K562 (cell line): ENCODE measurements around the gene TFRC. TPM values are rescaled to one million over a fixed set of nuclear protein-coding genes. Genes with fewer than 3 reads are reported as not detected.

Source experiments
- BRF1 ChIP-seq: IDR thresholded peaks from 3 replicates; pipeline ENCODE4 v1.6.1; 2011; ENCODE audit warnings: borderline replicate concordance, mild to moderate bottlenecking; ENCODE audit not compliant: insufficient read length; ENCODE audit errors: extremely low read depth
- CHCHD3 ChIP-seq: fragments of 250-450 bp; sonication (Bioruptor Pico); IDR thresholded peaks from 2 replicates; pipeline ENCODE4 v2.1.2; 2022; ENCODE audit warnings: mild to moderate bottlenecking
- HDAC8 ChIP-seq: fragments of 450-650 bp; IDR thresholded peaks from 2 replicates; pipeline ENCODE4 v1.6.1; 2016; ENCODE audit warnings: mild to moderate bottlenecking, missing genetic modification characterization, moderate library complexity, missing compliant biosample characterization
- HOXB6 ChIP-seq: fragments of 250-450 bp; sonication (Bioruptor Pico); IDR thresholded peaks from 2 replicates; pipeline ENCODE4 v1.5.1; 2022; ENCODE audit warnings: mild to moderate bottlenecking, borderline replicate concordance
- KLF13 ChIP-seq: fragments of 450-650 bp; IDR thresholded peaks from 2 replicates; pipeline ENCODE4 v1.6.1; 2016; ENCODE audit warnings: missing genetic modification characterization, low read depth, mild to moderate bottlenecking, missing compliant biosample characterization, moderate library complexity, borderline replicate concordance
- MEF2D ChIP-seq: conservative IDR thresholded peaks from 2 replicates; pipeline ENCODE4 v1.6.1; 2016; ENCODE audit warnings: low read depth, missing genetic modification characterization, missing compliant biosample characterization
- MXI1 ChIP-seq: IDR thresholded peaks from 2 replicates; pipeline ENCODE4 v1.6.1; 2011; ENCODE audit warnings: low read depth, mild to moderate bottlenecking, improper control_type of control experiment, low read length
- POLR3A ChIP-seq: IDR thresholded peaks from 2 replicates; pipeline ENCODE4 v1.6.1; 2011; ENCODE audit warnings: borderline replicate concordance, mild to moderate bottlenecking, moderate library complexity; ENCODE audit not compliant: insufficient read length, insufficient read depth; ENCODE audit errors: extremely low read depth
- STAT5B ChIP-seq: fragments of 250-450 bp; sonication (Bioruptor Pico); IDR thresholded peaks from 2 replicates; pipeline ENCODE4 v1.8.0; 2021; ENCODE audit warnings: mild to moderate bottlenecking, inconsistent platforms
- TEAD2 ChIP-seq: fragments of 450-650 bp; IDR thresholded peaks from 2 replicates; pipeline ENCODE4 v1.6.1; 2016; ENCODE audit warnings: missing genetic modification characterization, control low read depth, missing compliant biosample characterization
- ZBTB1 ChIP-seq: sonication (generic); formaldehyde crosslinking; IDR thresholded peaks from 2 replicates; pipeline ENCODE4 v1.8.1; 2023; ENCODE audit warnings: missing genetic modification reagents, low read depth, mild to moderate bottlenecking, borderline replicate concordance
- ZEB2 ChIP-seq: fragments of 450-650 bp; IDR thresholded peaks from 2 replicates; pipeline ENCODE4 v1.6.1; 2016
- ZNF316 ChIP-seq: fragments of 450-650 bp; IDR thresholded peaks from 2 replicates; pipeline ENCODE4 v1.6.1; 2016
- polyA plus RNA-seq, 8 experiments: library from polyadenylated mRNA; depleted of rRNA in 4 of 8; stranded (reverse) in 5 of 8; unstranded in 3 of 8; fragments of >200 nt; fragmentation: Nextera tagmentation in 2 of 8; fragmentation: Illumina TruSeq in 1 of 8; extraction: Ambion mirVana in 2 of 8; extraction: Trizol in 1 of 8; gene quantifications; 2 replicates each; pipeline versions ENCODE4 v1.2.1 to v1.2.3, GENCODE V29; 2011 to 2014; ENCODE audit warnings: inconsistent platforms in 1 of 8, missing spikeins in 1 of 8
- total RNA-seq, 7 experiments: library from RNA; depleted of rRNA in 6 of 7; stranded (reverse); fragments of >200 nt in 6 of 7; fragmentation: Illumina TruSeq in 2 of 7; extraction: Trizol in 2 of 7; gene quantifications; 2 replicates each; pipeline versions ENCODE4 v1.2.1 to v1.2.3, GENCODE V29; 2011 to 2021; ENCODE audit warnings: low replicate concordance in 1 of 7
- TF ChIP-seq, protein P1 (sequence below), 2 experiments: IDR thresholded peaks; 2 replicates each; pipeline ENCODE4 v1.6.1; 2012; ENCODE audit warnings: improper control_type of control experiment in 2 of 2, low read depth in 2 of 2, low read length in 2 of 2, borderline replicate concordance in 1 of 2
- TF ChIP-seq, protein P2 (sequence below): fragments of 450-650 bp; IDR thresholded peaks from 2 replicates; pipeline ENCODE4 v1.6.1; 2016; ENCODE audit warnings: mild to moderate bottlenecking
- TF ChIP-seq, protein P3 (sequence below), 2 experiments: fragments of 450-650 bp; conservative IDR thresholded peaks; 2 replicates each; pipeline ENCODE4 v1.6.1; 2017; ENCODE audit warnings: mild to moderate bottlenecking in 2 of 2, moderate library complexity in 2 of 2
- TF ChIP-seq, protein P4 (sequence below): sonication (generic); formaldehyde crosslinking; IDR thresholded peaks from 2 replicates; pipeline ENCODE4 v1.8.0; 2022; ENCODE audit warnings: mild to moderate bottlenecking, missing genetic modification reagents
- TF ChIP-seq, protein P5 (sequence below): fragments of 250-450 bp; sonication (Bioruptor Pico); IDR thresholded peaks from 2 replicates; pipeline ENCODE4 v1.5.0; 2020; ENCODE audit warnings: mild to moderate bottlenecking

Gene TFRC
- total and polyA plus RNA-seq, 9 of the 15 experiments (the other 6 are each of a cell fraction or from before 2014, with no cell fraction given), result 149 to 679 (median 332) TPM

DNA sequence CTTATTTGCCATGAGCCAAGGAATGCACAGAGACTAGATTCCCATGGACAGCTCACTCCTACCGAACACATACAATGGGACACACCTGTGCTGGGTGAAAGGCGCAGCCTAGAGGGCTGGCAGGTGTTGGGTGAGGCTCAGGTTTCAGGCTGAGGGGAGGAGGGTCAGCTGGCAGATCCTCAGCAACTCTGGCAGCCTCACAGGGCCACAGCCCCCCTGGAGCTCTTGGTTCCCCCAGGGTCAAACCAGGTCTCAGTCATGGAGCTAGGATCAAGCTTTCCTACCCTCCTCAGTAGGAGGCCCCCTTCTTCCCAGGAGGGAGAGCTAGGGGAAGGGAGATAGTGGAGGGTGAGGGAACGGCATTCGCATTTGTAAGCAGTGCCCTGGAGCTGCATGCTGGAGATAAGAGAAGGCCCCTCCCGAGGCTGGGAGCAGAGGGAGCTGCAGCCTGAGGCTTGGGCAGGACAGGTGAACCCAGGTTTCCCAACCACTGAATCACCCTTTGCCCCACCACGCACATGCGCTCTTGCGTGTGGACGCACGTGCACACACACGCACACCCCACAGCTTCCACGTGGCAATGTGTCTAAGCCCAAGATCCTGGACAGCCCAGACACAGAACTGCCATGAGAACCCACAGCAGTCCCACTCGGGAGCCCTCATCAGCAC is 26.3 kb upstream of the TFRC start (continued):
- TF ChIP-seq, protein P1, sequence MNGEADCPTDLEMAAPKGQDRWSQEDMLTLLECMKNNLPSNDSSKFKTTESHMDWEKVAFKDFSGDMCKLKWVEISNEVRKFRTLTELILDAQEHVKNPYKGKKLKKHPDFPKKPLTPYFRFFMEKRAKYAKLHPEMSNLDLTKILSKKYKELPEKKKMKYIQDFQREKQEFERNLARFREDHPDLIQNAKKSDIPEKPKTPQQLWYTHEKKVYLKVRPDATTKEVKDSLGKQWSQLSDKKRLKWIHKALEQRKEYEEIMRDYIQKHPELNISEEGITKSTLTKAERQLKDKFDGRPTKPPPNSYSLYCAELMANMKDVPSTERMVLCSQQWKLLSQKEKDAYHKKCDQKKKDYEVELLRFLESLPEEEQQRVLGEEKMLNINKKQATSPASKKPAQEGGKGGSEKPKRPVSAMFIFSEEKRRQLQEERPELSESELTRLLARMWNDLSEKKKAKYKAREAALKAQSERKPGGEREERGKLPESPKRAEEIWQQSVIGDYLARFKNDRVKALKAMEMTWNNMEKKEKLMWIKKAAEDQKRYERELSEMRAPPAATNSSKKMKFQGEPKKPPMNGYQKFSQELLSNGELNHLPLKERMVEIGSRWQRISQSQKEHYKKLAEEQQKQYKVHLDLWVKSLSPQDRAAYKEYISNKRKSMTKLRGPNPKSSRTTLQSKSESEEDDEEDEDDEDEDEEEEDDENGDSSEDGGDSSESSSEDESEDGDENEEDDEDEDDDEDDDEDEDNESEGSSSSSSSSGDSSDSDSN (IDR thresholded peaks at IDR 0.05; ENCODE audit: borderline replicate concordance in 1 of 2, low read depth in 2 of 2, low read length in 2 of 2), result 0 out of 4 replicates have a peak, but pooled peaks of 1 of the 2 experiments have one; percentile 54
- no peak for TF ChIP-seq CHCHD3 (CRISPR knock-in tag)
- TF ChIP-seq ZBTB1 (CRISPR knock-in tag), result no peak
- TF ChIP-seq STAT5B, result no peak
- TF ChIP-seq ZNF316, result no peak
- TF ChIP-seq ZEB2, result peak; percentile 93
- TF ChIP-seq HDAC8, result peak; percentile 16; the same call in 1 of the 2 replicates
- TF ChIP-seq, protein P2, sequence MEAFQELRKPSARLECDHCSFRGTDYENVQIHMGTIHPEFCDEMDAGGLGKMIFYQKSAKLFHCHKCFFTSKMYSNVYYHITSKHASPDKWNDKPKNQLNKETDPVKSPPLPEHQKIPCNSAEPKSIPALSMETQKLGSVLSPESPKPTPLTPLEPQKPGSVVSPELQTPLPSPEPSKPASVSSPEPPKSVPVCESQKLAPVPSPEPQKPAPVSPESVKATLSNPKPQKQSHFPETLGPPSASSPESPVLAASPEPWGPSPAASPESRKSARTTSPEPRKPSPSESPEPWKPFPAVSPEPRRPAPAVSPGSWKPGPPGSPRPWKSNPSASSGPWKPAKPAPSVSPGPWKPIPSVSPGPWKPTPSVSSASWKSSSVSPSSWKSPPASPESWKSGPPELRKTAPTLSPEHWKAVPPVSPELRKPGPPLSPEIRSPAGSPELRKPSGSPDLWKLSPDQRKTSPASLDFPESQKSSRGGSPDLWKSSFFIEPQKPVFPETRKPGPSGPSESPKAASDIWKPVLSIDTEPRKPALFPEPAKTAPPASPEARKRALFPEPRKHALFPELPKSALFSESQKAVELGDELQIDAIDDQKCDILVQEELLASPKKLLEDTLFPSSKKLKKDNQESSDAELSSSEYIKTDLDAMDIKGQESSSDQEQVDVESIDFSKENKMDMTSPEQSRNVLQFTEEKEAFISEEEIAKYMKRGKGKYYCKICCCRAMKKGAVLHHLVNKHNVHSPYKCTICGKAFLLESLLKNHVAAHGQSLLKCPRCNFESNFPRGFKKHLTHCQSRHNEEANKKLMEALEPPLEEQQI, result peak; percentile 86
- no peak; the same call in 1 of the 2 replicates for TF ChIP-seq KLF13 (tag)
- TF ChIP-seq TEAD2 (tag), result no peak; the same call in 1 of the 2 replicates
- TF ChIP-seq, protein P3, sequence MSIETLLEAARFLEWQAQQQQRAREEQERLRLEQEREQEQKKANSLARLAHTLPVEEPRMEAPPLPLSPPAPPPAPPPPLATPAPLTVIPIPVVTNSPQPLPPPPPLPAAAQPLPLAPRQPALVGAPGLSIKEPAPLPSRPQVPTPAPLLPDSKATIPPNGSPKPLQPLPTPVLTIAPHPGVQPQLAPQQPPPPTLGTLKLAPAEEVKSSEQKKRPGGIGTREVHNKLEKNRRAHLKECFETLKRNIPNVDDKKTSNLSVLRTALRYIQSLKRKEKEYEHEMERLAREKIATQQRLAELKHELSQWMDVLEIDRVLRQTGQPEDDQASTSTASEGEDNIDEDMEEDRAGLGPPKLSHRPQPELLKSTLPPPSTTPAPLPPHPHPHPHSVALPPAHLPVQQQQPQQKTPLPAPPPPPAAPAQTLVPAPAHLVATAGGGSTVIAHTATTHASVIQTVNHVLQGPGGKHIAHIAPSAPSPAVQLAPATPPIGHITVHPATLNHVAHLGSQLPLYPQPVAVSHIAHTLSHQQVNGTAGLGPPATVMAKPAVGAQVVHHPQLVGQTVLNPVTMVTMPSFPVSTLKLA (conservative IDR thresholded peaks at IDR 0.05), result peak; percentile 90 to 93
- TF ChIP-seq, protein P4, sequence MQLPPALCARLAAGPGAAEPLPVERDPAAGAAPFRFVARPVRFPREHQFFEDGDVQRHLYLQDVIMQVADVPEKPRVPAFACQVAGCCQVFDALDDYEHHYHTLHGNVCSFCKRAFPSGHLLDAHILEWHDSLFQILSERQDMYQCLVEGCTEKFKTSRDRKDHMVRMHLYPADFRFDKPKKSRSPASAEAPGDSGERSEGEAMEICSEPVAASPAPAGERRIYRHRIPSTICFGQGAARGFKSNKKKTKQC (CRISPR knock-in tag), result no peak; the same call in 1 of the 2 replicates
- 0 out of 2 replicates have a peak, but pooled peaks have one; percentile 32 for TF ChIP-seq MEF2D (tag)
- TF ChIP-seq, protein P5, sequence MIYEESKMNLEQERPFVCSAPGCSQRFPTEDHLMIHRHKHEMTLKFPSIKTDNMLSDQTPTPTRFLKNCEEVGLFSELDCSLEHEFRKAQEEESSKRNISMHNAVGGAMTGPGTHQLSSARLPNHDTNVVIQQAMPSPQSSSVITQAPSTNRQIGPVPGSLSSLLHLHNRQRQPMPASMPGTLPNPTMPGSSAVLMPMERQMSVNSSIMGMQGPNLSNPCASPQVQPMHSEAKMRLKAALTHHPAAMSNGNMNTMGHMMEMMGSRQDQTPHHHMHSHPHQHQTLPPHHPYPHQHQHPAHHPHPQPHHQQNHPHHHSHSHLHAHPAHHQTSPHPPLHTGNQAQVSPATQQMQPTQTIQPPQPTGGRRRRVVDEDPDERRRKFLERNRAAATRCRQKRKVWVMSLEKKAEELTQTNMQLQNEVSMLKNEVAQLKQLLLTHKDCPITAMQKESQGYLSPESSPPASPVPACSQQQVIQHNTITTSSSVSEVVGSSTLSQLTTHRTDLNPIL, result no peak
- no peak for TF ChIP-seq MXI1
- TF ChIP-seq HOXB6 (CRISPR knock-in tag), result no peak
- TF ChIP-seq BRF1, result no peak
- no peak for TF ChIP-seq POLR3A
